ENCODE measurements around the gene DIPK1A.
A peak's percentile ranks its signal among the peaks of the same experiment; 100 is the strongest.

Gene DIPK1A

DNA sequence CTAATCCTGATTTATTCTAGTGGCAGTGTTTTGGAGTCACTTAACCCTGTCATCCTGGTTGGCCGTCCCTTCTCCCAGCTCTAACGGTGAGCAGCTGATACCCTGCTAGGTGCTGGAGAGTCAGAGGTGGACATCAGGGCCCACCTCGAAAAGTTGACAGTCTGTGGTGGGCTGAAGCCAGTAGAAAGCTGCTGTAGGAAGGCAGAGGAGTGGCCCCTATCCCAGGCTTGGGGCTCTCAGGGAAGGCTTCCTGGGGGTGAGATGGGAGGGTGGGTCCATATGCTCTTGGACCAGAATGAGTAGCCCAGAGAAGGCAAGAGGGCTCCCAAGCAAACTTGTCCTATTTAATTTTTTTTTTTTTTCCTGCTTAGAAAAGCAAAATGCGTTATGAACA lies 129.9 kb downstream of the DIPK1A start:
- H3K4me3 ChIP-seq (ENCODE audit: low read length), result peak overlapping the region; percentile 90
- H3K4me1 ChIP-seq (ENCODE audit: low read length), result peaks cover 3% of the 10 kb centered on the region; the same call in 1 of the 2 replicates
- peaks cover 46% of the 10 kb centered on the region for H3K79me2 ChIP-seq (ENCODE audit: low read length)
- peaks cover 28% of the 10 kb centered on the region for H4K20me1 ChIP-seq (ENCODE audit: insufficient read depth, low read length)
- no peak overlapping the region for H3K9ac ChIP-seq (ENCODE audit: low read length)
- TF ChIP-seq EZH2phosphoT487 (IDR thresholded peaks at IDR 0.05; ENCODE audit: low read length) (no peak), EZH2 (optimal IDR thresholded peaks at IDR 0.05; ENCODE audit: low read depth, low read length) (no peak)
- TF ChIP-seq, protein P1, sequence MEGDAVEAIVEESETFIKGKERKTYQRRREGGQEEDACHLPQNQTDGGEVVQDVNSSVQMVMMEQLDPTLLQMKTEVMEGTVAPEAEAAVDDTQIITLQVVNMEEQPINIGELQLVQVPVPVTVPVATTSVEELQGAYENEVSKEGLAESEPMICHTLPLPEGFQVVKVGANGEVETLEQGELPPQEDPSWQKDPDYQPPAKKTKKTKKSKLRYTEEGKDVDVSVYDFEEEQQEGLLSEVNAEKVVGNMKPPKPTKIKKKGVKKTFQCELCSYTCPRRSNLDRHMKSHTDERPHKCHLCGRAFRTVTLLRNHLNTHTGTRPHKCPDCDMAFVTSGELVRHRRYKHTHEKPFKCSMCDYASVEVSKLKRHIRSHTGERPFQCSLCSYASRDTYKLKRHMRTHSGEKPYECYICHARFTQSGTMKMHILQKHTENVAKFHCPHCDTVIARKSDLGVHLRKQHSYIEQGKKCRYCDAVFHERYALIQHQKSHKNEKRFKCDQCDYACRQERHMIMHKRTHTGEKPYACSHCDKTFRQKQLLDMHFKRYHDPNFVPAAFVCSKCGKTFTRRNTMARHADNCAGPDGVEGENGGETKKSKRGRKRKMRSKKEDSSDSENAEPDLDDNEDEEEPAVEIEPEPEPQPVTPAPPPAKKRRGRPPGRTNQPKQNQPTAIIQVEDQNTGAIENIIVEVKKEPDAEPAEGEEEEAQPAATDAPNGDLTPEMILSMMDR (IDR thresholded peaks at IDR 0.05; ENCODE audit: low read length), result no peak
- H2AFZ ChIP-seq (ENCODE audit: low read length), result peak overlapping the region; percentile 58; the same call in 1 of the 2 replicates
- DNase-seq, result no peak
- no peaks in the 10 kb centered on the region for H3K36me3 ChIP-seq (replicated peaks; ENCODE audit: insufficient read depth, low read length)
- peak overlapping the region; percentile 43; the same call in 1 of the 2 replicates for H3K4me2 ChIP-seq (ENCODE audit: low read depth, low read length)
- no peak overlapping the region for H3K27ac ChIP-seq (ENCODE audit: low read length)
- no peaks in the 10 kb centered on the region for H3K27me3 ChIP-seq (replicated peaks; ENCODE audit: insufficient read depth, low read length)
- H3F3A ChIP-seq (ENCODE audit: insufficient read depth, low read length), result no peaks in the 10 kb centered on the region; the same call in 1 of the 2 replicates
- no peaks in the 10 kb centered on the region for H3K9me3 ChIP-seq (replicated peaks; ENCODE audit: insufficient read depth, low read length)
- no peaks in the 10 kb centered on the region for H3K9me2 ChIP-seq (replicated peaks; ENCODE audit: insufficient read depth, low read length)

DNA sequence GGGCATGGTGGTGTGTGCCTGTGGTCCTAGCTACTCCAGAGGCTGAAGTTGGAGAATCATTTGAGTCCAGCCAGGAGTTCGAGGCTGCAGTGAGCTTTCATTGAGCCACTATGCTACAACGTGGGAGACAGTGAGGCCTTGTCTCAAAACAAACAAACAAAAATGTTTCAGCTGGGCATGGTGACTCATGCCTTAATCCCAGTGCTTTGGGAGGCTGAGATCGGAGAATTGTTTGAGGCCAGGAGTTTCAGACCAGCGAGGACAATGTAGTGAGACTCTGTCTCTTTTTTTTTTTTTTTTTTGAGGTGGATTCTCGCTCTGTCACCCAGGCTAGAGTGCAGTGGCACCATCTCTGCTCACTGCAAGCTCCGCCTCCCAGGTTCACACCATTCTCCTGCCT lies 134.5 kb downstream of the DIPK1A start:
- DNase-seq, result no peak
- Histone ChIP-seq H3K9me2 (replicated peaks; ENCODE audit: insufficient read depth, low read length) (no peaks in the 10 kb centered on the region), H3K4me1 (ENCODE audit: low read length) (0 out of 2 replicates have a peak, but pooled peaks cover 3% of the 10 kb centered on the region), H3K27me3 (replicated peaks; ENCODE audit: insufficient read depth, low read length) (no peaks in the 10 kb centered on the region), H4K20me1 (ENCODE audit: insufficient read depth, low read length) (no peaks in the 10 kb centered on the region), H2AFZ (ENCODE audit: low read length) (no peak overlapping the region), H3K9me3 (replicated peaks; ENCODE audit: insufficient read depth, low read length) (no peaks in the 10 kb centered on the region), H3K4me2 (ENCODE audit: low read depth, low read length) (no peak overlapping the region), H3K36me3 (replicated peaks; ENCODE audit: insufficient read depth, low read length) (no peaks in the 10 kb centered on the region), H3K9ac (ENCODE audit: low read length) (no peak overlapping the region), H3K79me2 (ENCODE audit: low read length) (peaks cover under 1% of the 10 kb centered on the region; the same call in 1 of the 2 replicates), H3K4me3 (ENCODE audit: low read length) (no peak overlapping the region), H3K27ac (ENCODE audit: low read length) (no peak overlapping the region), H3F3A (ENCODE audit: insufficient read depth, low read length) (no peaks in the 10 kb centered on the region)
- TF ChIP-seq, protein P1 (IDR thresholded peaks at IDR 0.05; ENCODE audit: low read length), result no peak
- no peak for TF ChIP-seq EZH2 (optimal IDR thresholded peaks at IDR 0.05; ENCODE audit: low read depth, low read length)
- no peak for TF ChIP-seq EZH2phosphoT487 (IDR thresholded peaks at IDR 0.05; ENCODE audit: low read length)

DNA sequence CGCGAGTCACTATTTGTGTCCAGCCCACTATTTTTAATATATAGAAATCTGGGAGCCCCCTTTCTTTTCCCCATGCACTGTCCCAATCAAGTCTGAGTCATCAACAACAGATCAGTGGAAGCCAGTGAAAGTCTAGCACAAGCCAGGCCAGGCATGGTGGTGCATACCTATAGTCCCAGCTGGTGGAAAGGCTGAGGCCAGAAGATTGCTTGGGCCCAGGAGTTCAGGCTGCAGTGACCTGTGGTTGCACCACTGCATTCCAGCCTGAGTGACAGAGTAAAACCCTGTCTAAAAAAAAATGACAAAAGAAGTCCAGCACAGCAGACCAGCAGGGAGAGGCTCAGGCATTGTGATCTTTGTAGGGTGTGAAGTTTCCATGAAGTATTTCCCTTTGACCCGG lies 138.4 kb downstream of the DIPK1A start:
- no peak for DNase-seq
- H3K9me3 ChIP-seq (replicated peaks; ENCODE audit: insufficient read depth, low read length), result no peaks in the 10 kb centered on the region
- no peaks in the 10 kb centered on the region for H3K79me2 ChIP-seq (ENCODE audit: low read length)
- H3K4me2 ChIP-seq (ENCODE audit: low read depth, low read length), result no peak overlapping the region
- no peaks in the 10 kb centered on the region for H3F3A ChIP-seq (ENCODE audit: insufficient read depth, low read length)
- no peak overlapping the region for H2AFZ ChIP-seq (ENCODE audit: low read length)
- H3K4me3 ChIP-seq (ENCODE audit: low read length), result no peak overlapping the region
- TF ChIP-seq, protein P1 (IDR thresholded peaks at IDR 0.05; ENCODE audit: low read length), result no peak
- no peak for TF ChIP-seq EZH2 (optimal IDR thresholded peaks at IDR 0.05; ENCODE audit: low read depth, low read length)
- TF ChIP-seq EZH2phosphoT487 (IDR thresholded peaks at IDR 0.05; ENCODE audit: low read length), result no peak
- no peaks in the 10 kb centered on the region for H3K36me3 ChIP-seq (replicated peaks; ENCODE audit: insufficient read depth, low read length)
- H3K27me3 ChIP-seq (replicated peaks; ENCODE audit: insufficient read depth, low read length), result no peaks in the 10 kb centered on the region
- H3K27ac ChIP-seq (ENCODE audit: low read length), result no peak overlapping the region
- H4K20me1 ChIP-seq (ENCODE audit: insufficient read depth, low read length), result no peaks in the 10 kb centered on the region
- H3K4me1 ChIP-seq (ENCODE audit: low read length), result no peaks in the 10 kb centered on the region
- no peak overlapping the region for H3K9ac ChIP-seq (ENCODE audit: low read length)
- no peaks in the 10 kb centered on the region for H3K9me2 ChIP-seq (replicated peaks; ENCODE audit: insufficient read depth, low read length)
